B cell (primary cell): ENCODE measurements around the gene LRRC8B. TPM values are rescaled to one million over a fixed set of nuclear protein-coding genes. Genes with fewer than 3 reads are reported as not detected.

Source experiments
- ATAC-seq: fragments of 200-7000 bp; cut with Tn5 transposase; one replicate; pipeline ENCODE4 v1.10.0; 2021; ENCODE audit warnings: low read depth, mild to moderate bottlenecking, moderate number of reproducible peaks, moderate library complexity
- CTCF ChIA-PET: fragments of 350-600 bp; sonication (Branson Sonifier 250); formaldehyde crosslinking; loops from one replicate; lab custom pipeline; 2021; ENCODE audit warnings: antibody characterized with exemption, inconsistent platforms; lab: Charles Lee
- POLR2A ChIA-PET: fragments of 350-600 bp; sonication (Branson Sonifier 250); formaldehyde crosslinking; loops from one replicate; lab custom pipeline; 2021; ENCODE audit warnings: antibody characterized with exemption; lab: Charles Lee
- DNase-seq: peaks from one replicate; pipeline ENCODE4 v3.0.0; 2013
- H2AFZ ChIP-seq: 2 replicates; pipeline ENCODE4 v1.6.1; 2012; ENCODE audit warnings: mild to moderate bottlenecking, low read depth, low read length; ENCODE audit not compliant: insufficient read depth, poor library complexity, severe bottlenecking
- H3K27ac ChIP-seq, 2 donors: 1 replicate in 1 of 2; 2 replicates in 1 of 2; pipeline ENCODE4 v1.5.1; 2012 to 2013; ENCODE audit warnings: low read length in 2 of 2, mild to moderate bottlenecking in 2 of 2, moderate library complexity in 1 of 2
- H3K27me3 ChIP-seq, 4 experiments: fragments of 200-600 bp in 1 of 4; sonication (generic) in 1 of 4; replicated peaks in 1 of 4; 1 replicate in 2 of 4; 2 replicates in 2 of 4; pipeline versions ENCODE4 v1.6.1 to v1.7.0; 2013 to 2016; ENCODE audit warnings: low read length in 3 of 4, mild to moderate bottlenecking in 2 of 4, mixed read lengths in 1 of 4, moderate library complexity in 1 of 4; ENCODE audit not compliant: insufficient read depth in 4 of 4, control insufficient read depth in 3 of 4; ENCODE audit errors: control extremely low read depth in 1 of 4
- H3K36me3 ChIP-seq, 2 experiments: replicated peaks in 1 of 2; 1 replicate in 1 of 2; 2 replicates in 1 of 2; pipeline versions ENCODE4 v1.6.1 to v1.7.1; 2013; ENCODE audit warnings: low read length in 1 of 2; ENCODE audit not compliant: insufficient read depth in 2 of 2, control insufficient read depth in 1 of 2; ENCODE audit errors: control extremely low read depth in 1 of 2, extremely low read depth in 1 of 2
- H3K4me1 ChIP-seq, 2 donors: fragments of 200-600 bp in 1 of 2; sonication (generic) in 1 of 2; 1 replicate in 1 of 2; 2 replicates in 1 of 2; pipeline versions ENCODE4 v1.5.1 to v1.6.1; 2013 to 2017; ENCODE audit warnings: low read length in 2 of 2; ENCODE audit not compliant: control insufficient read depth in 2 of 2, insufficient read depth in 2 of 2
- H3K4me2 ChIP-seq: replicated peaks from 2 replicates; pipeline ENCODE3; 2012; ENCODE audit warnings: mild to moderate bottlenecking, low read depth, low read length; ENCODE audit not compliant: poor library complexity, severe bottlenecking
- H3K4me3 ChIP-seq, 5 experiments: fragments of 200-600 bp in 1 of 5; sonication (generic) in 1 of 5; 1 replicate in 3 of 5; 2 replicates in 2 of 5; pipeline versions ENCODE4 v1.5.1 to v1.7.0; 2011 to 2016; ENCODE audit warnings: low read length in 4 of 5, mild to moderate bottlenecking in 4 of 5, low read depth in 2 of 5, control low read depth in 1 of 5, moderate library complexity in 1 of 5; ENCODE audit not compliant: insufficient read depth in 1 of 5; ENCODE audit errors: control extremely low read depth in 1 of 5, extremely low read depth in 1 of 5
- H3K79me2 ChIP-seq: fragments of 200-600 bp; sonication (generic); one replicate; pipeline ENCODE4 v1.6.0; 2016; ENCODE audit warnings: low read length; ENCODE audit not compliant: control insufficient read depth, insufficient read depth
- H3K9ac ChIP-seq: fragments of 200-600 bp; sonication (generic); 2 replicates; pipeline ENCODE4 v1.6.1; 2017; ENCODE audit warnings: mild to moderate bottlenecking, low read length, moderate library complexity
- H3K9me3 ChIP-seq, 3 donors: one replicate each; pipeline versions ENCODE4 v1.6.1 to v1.7.1; 2013; ENCODE audit warnings: low read length in 2 of 3; ENCODE audit not compliant: control insufficient read depth in 2 of 3, insufficient read depth in 1 of 3; ENCODE audit errors: control extremely low read depth in 1 of 3
- H4K20me1 ChIP-seq: 2 replicates; pipeline ENCODE4 v1.6.0; 2012; ENCODE audit warnings: mild to moderate bottlenecking, low read length; ENCODE audit not compliant: insufficient read depth, control insufficient read depth, poor library complexity, severe bottlenecking
- H3K27ac Mint-ChIP-seq: one replicate; pipeline ENCODE4 v1.8.0; 2021; ENCODE audit warnings: mixed read lengths
- H3K27me3 Mint-ChIP-seq: one replicate; pipeline ENCODE4 v1.8.0; 2021; ENCODE audit warnings: mixed read lengths
- H3K4me1 Mint-ChIP-seq: one replicate; pipeline ENCODE4 v1.8.0; 2021; ENCODE audit warnings: mixed read lengths
- H3K4me3 Mint-ChIP-seq: one replicate; pipeline ENCODE4 v1.8.0; 2021; ENCODE audit warnings: mixed read lengths
- H3K9me3 Mint-ChIP-seq: one replicate; pipeline ENCODE4 v1.8.0; 2022; ENCODE audit warnings: mixed read lengths; ENCODE audit not compliant: insufficient read depth
- EZH2 ChIP-seq: IDR thresholded peaks from 2 replicates; pipeline ENCODE4 v1.6.1; 2012; ENCODE audit warnings: borderline replicate concordance, low read depth, mild to moderate bottlenecking, moderate library complexity, low read length; ENCODE audit not compliant: insufficient read depth, poor library complexity, severe bottlenecking
- WGBS: methylation state at CpG from one replicate; pipeline ENCODE4 v1.1.5; 2013; ENCODE audit warnings: missing lambda C conversion rate; ENCODE audit not compliant: insufficient coverage; 5-methylcytosine and 5-hydroxymethylcytosine counted together
- intact Hi-C: fragments of 100-400 bp; cut with micrococcal nuclease; formaldehyde crosslinking; loops from one replicate; pipeline ENCODE4 v1.10.0; 2022
- polyA plus RNA-seq: library from polyadenylated mRNA; depleted of rRNA; stranded (reverse); fragments of >200 nt; gene quantifications from 2 replicates; pipeline ENCODE4 v1.2.3, GENCODE V29; 2012
- total RNA-seq, 2 donors: library from RNA; stranded (reverse); fragments of 120-200 nt in 1 of 2; gene quantifications; 1 replicate in 1 of 2; 2 replicates in 1 of 2; pipeline versions ENCODE4 v1.2.3 to v1.2.4, GENCODE V29; 2013 to 2022
- TF ChIP-seq, protein P1 (sequence below): fragments of 200-600 bp; IDR thresholded peaks from one replicate; pipeline ENCODE4 v1.8.0; 2022; ENCODE audit warnings: antibody characterized with exemption, mild to moderate bottlenecking

LRRC8B gene
- total and polyA plus RNA-seq, 2 donors (not counting 1 experiment from before 2014, with no cell fraction given), result 2.2 to 9.9 TPM

DNA sequence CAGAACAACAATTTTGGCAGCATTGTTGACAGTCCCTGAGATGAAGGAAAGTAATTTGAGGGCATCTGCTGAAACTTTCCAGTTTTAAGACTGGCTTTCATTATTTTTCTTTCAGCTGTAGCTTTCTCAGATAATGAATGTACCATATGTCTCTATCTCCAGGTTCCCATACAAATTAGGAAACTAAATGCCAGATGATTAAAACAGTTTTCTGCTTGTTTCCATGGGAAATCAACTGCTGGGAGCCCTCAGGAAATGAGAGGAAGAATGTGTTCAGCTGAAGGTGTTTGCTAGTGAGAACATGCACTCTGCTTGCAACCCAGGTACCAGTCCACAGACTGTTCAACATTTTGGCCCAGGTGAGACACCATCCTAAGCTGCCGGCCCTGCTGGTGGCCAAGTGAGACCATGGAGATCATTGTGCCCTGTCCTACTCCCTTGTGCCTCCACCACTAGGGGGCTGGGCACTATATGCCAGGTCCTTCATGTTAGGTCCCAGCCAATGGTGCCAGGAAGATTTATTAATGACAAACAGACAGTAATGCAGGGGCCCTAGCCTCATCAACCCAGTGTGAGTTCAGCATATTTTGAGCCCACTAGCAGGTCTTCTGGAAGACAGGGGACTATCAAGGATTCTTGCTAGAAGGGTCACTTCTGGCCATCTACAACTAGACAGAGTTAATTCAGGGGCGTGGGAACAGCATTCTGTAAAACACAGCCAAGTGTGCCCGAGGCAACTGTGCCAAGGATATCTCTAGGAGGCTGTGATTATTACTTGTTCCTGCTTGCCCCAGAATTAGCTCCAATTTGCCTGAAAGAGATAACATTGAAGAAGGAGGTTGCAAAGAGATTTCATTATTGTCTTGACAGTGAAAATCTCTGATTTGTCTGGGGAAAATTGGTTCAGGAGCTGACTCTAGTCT is 91.3 kb downstream of the LRRC8B start:
- peaks cover 3% of the 10 kb centered on the region for H3K9me3 Mint-ChIP-seq
- no peaks in the 10 kb centered on the region for H3K36me3 ChIP-seq
- no peak for TF ChIP-seq EZH2
- TF ChIP-seq, protein P1, sequence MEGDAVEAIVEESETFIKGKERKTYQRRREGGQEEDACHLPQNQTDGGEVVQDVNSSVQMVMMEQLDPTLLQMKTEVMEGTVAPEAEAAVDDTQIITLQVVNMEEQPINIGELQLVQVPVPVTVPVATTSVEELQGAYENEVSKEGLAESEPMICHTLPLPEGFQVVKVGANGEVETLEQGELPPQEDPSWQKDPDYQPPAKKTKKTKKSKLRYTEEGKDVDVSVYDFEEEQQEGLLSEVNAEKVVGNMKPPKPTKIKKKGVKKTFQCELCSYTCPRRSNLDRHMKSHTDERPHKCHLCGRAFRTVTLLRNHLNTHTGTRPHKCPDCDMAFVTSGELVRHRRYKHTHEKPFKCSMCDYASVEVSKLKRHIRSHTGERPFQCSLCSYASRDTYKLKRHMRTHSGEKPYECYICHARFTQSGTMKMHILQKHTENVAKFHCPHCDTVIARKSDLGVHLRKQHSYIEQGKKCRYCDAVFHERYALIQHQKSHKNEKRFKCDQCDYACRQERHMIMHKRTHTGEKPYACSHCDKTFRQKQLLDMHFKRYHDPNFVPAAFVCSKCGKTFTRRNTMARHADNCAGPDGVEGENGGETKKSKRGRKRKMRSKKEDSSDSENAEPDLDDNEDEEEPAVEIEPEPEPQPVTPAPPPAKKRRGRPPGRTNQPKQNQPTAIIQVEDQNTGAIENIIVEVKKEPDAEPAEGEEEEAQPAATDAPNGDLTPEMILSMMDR, result peak; percentile 51
- H2AFZ ChIP-seq, result no peak overlapping the region
- no peaks in the 10 kb centered on the region for H3K27me3 ChIP-seq
- peaks cover 10 to 11% of the 10 kb centered on the region in 2 donors for H3K4me1 ChIP-seq
- H4K20me1 ChIP-seq, result no peaks in the 10 kb centered on the region
- no peak overlapping the region for H3K27ac ChIP-seq
- intact Hi-C loops, result loop anchor here (1.0 kb wide), 1 partner anchor 147 kb away; no protein-coding TSS in a partner anchor
- ChIA-PET POLR2A (no interaction called here), CTCF (interaction anchor here (0.8 to 6.8 kb wide), 12 partner anchors 8 to 166 kb away, joined by 3 to 46 read pairs (median 4); no protein-coding TSS in a partner anchor)
- DNase-seq, result peak; percentile 52
- H3K9me3 ChIP-seq, result peaks cover 0 to 7% (median 0%) of the 10 kb centered on the region in 3 donors
- H3K4me2 ChIP-seq, result no peak overlapping the region
- no peak overlapping the region for H3K9ac ChIP-seq
- H3K4me3 ChIP-seq, result no peak overlapping the region
- H3K4me1 Mint-ChIP-seq, result peaks cover 9% of the 10 kb centered on the region
- no peak overlapping the region for H3K4me3 Mint-ChIP-seq
- WGBS, result 95% methylated on average over 2 of the region's 3 CpGs
- no peak overlapping the region for H3K27ac Mint-ChIP-seq
- peak; percentile 77 for ATAC-seq
- H3K79me2 ChIP-seq, result no peaks in the 10 kb centered on the region
- no peaks in the 10 kb centered on the region for H3K27me3 Mint-ChIP-seq
